HepG2 (cell line): ENCODE measurements around the gene TRMU. TPM values are rescaled to one million over a fixed set of nuclear protein-coding genes. Genes with fewer than 3 reads are reported as not detected.

Experiments used
- BCLAF1 ChIP-seq: fragments of 450-650 bp; IDR thresholded peaks from 2 replicates; pipeline ENCODE4 v1.6.1; 2017; ENCODE audit warnings: mild to moderate bottlenecking
- GPBP1L1 ChIP-seq: sonication (generic); formaldehyde crosslinking; IDR thresholded peaks from 2 replicates; pipeline ENCODE4 v1.5.0; 2020; ENCODE audit warnings: mild to moderate bottlenecking, missing genetic modification reagents
- KIAA2018 ChIP-seq: sonication (generic); formaldehyde crosslinking; IDR thresholded peaks from 2 replicates; pipeline ENCODE4 v1.5.0; 2020; ENCODE audit warnings: mild to moderate bottlenecking, missing genetic modification reagents, borderline replicate concordance
- PATZ1 ChIP-seq: sonication (generic); formaldehyde crosslinking; IDR thresholded peaks from 2 replicates; pipeline ENCODE4 v1.4.0; 2020; ENCODE audit warnings: missing genetic modification reagents
- SYNCRIP ChIP-seq: fragments of 200-400 bp; formaldehyde crosslinking; IDR thresholded peaks from 2 replicates; pipeline ENCODE4 v1.6.1; 2018; ENCODE audit warnings: mild to moderate bottlenecking, low read depth, low read length; ENCODE audit not compliant: insufficient read depth
- TCF7L2 ChIP-seq: IDR thresholded peaks from 2 replicates; pipeline ENCODE4 v1.6.1; 2011; ENCODE audit warnings: mild to moderate bottlenecking, low read depth, low read length, moderate library complexity
- ZBTB33 ChIP-seq: sonication (generic); formaldehyde crosslinking; IDR thresholded peaks from 2 replicates; pipeline ENCODE4 v1.4.0; 2020; ENCODE audit warnings: missing genetic modification reagents
- ZNF317 ChIP-seq: sonication (generic); formaldehyde crosslinking; IDR thresholded peaks from 2 replicates; pipeline ENCODE4 v1.5.0; 2020; ENCODE audit warnings: mild to moderate bottlenecking, missing genetic modification reagents
- ZNF563 ChIP-seq: sonication (generic); formaldehyde crosslinking; IDR thresholded peaks from 2 replicates; pipeline ENCODE4 v1.8.0; 2022; ENCODE audit warnings: mild to moderate bottlenecking, moderate library complexity, missing genetic modification reagents
- ZSCAN12 ChIP-seq: sonication (generic); formaldehyde crosslinking; IDR thresholded peaks from 2 replicates; pipeline ENCODE4 v1.9.0; 2021; ENCODE audit warnings: mild to moderate bottlenecking, missing genetic modification reagents
- polyA plus RNA-seq, 8 experiments: library from polyadenylated mRNA; depleted of rRNA in 3 of 8; stranded (reverse) in 7 of 8; unstranded in 1 of 8; fragments of >200 nt; fragmentation: Illumina TruSeq in 4 of 8; extraction: Trizol in 4 of 8; gene quantifications; 2 replicates each; pipeline versions ENCODE4 v1.2.1 to v1.2.3, GENCODE V29; 2011 to 2016; ENCODE audit warnings: low read depth in 4 of 8, missing spikeins in 1 of 8, mixed read lengths in 1 of 8; ENCODE audit not compliant: insufficient read depth in 1 of 8
- total RNA-seq, 5 experiments: library from RNA; depleted of rRNA; stranded (reverse); fragments of >200 nt; fragmentation: Illumina TruSeq; extraction: Trizol; gene quantifications; 2 replicates each; pipeline ENCODE4 v1.2.3, GENCODE V29; 2016; ENCODE audit warnings: low read depth in 1 of 5

The TRMU gene
- total and polyA plus RNA-seq, 2 of the 13 experiments (the other 11 are each of a cell fraction or from before 2014, with no cell fraction given) = 31.0 to 50.2 TPM

GRCh38 chr22:46335201-46336118, at the start of gene TRMU (continued):
- TF ChIP-seq BCLAF1 (no peak), ZNF563 (CRISPR knock-in tag) (peak; percentile 93), GPBP1L1 (CRISPR knock-in tag) (no peak), ZSCAN12 (CRISPR knock-in tag) (no peak), ZBTB33 (peak; percentile 74), ZNF317 (CRISPR knock-in tag) (0 out of 2 replicates have a peak, but pooled peaks have one; percentile 27), TCF7L2 (no peak), KIAA2018 (no peak), SYNCRIP (no peak), PATZ1 (CRISPR knock-in tag) (peak; percentile 73)
